HepG2 (cell line): ENCODE results near the gene ZMYND8. TPM values are rescaled to one million over a fixed set of nuclear protein-coding genes. Genes with fewer than 3 reads are reported as not detected.

Experiments used
- BRD4 ChIP-seq: sonication (generic); formaldehyde crosslinking; IDR thresholded peaks from 2 replicates; pipeline ENCODE4 v1.4.0; 2020; ENCODE audit warnings: missing genetic modification reagents
- GTF2F1 ChIP-seq: fragments of 150-350 bp; IDR thresholded peaks from 2 replicates; pipeline ENCODE4 v1.6.1; 2014; ENCODE audit warnings: low read length
- HMGA1 ChIP-seq: sonication (generic); formaldehyde crosslinking; conservative IDR thresholded peaks from 2 replicates; pipeline ENCODE4 v1.4.0; 2020; ENCODE audit warnings: missing genetic modification reagents
- MAFG ChIP-seq: sonication (generic); formaldehyde crosslinking; IDR thresholded peaks from 2 replicates; pipeline ENCODE4 v1.5.1; 2020; ENCODE audit warnings: mild to moderate bottlenecking, missing genetic modification reagents
- MLX ChIP-seq: IDR thresholded peaks from 2 replicates; pipeline ENCODE4 v1.6.1; 2016
- RNF219 ChIP-seq: sonication (generic); formaldehyde crosslinking; IDR thresholded peaks from 2 replicates; pipeline ENCODE4 v1.5.0; 2020; ENCODE audit warnings: mild to moderate bottlenecking, missing genetic modification reagents
- TFAP4 ChIP-seq: sonication (generic); IDR thresholded peaks from 2 replicates; pipeline ENCODE4 v1.6.1; 2016; ENCODE audit warnings: low read depth, borderline replicate concordance
- TIGD3 ChIP-seq: sonication (generic); formaldehyde crosslinking; IDR thresholded peaks from 2 replicates; pipeline ENCODE4 v1.5.1; 2020; ENCODE audit warnings: mild to moderate bottlenecking, missing genetic modification reagents, borderline replicate concordance
- ZBTB2 ChIP-seq: sonication (generic); formaldehyde crosslinking; IDR thresholded peaks from 2 replicates; pipeline ENCODE4 v1.8.0; 2022; ENCODE audit warnings: low read depth, missing genetic modification reagents
- ZBTB38 ChIP-seq: sonication (generic); formaldehyde crosslinking; IDR thresholded peaks from 2 replicates; pipeline ENCODE4 v1.5.1; 2020; ENCODE audit warnings: mild to moderate bottlenecking, missing genetic modification reagents
- ZBTB7A ChIP-seq: sonication (generic); formaldehyde crosslinking; IDR thresholded peaks from 2 replicates; pipeline ENCODE4 v1.8.0; 2022; ENCODE audit warnings: mild to moderate bottlenecking, missing genetic modification reagents
- ZFP36 ChIP-seq: fragments of 150-350 bp; IDR thresholded peaks from 2 replicates; pipeline ENCODE4 v1.6.1; 2018; ENCODE audit warnings: borderline replicate concordance, low read length, low read depth; ENCODE audit not compliant: partially characterized antibody
- ZNF17 ChIP-seq: sonication (generic); formaldehyde crosslinking; IDR thresholded peaks from 2 replicates; pipeline ENCODE4 v1.5.0; 2020; ENCODE audit warnings: mild to moderate bottlenecking, missing genetic modification reagents
- ZNF484 ChIP-seq: sonication (generic); formaldehyde crosslinking; IDR thresholded peaks from 2 replicates; pipeline ENCODE4 v1.5.1; 2020; ENCODE audit warnings: mild to moderate bottlenecking, low read depth, missing genetic modification reagents, borderline replicate concordance
- ZNF563 ChIP-seq: sonication (generic); formaldehyde crosslinking; IDR thresholded peaks from 2 replicates; pipeline ENCODE4 v1.8.0; 2022; ENCODE audit warnings: mild to moderate bottlenecking, moderate library complexity, missing genetic modification reagents
- ZNF660 ChIP-seq: sonication (generic); formaldehyde crosslinking; IDR thresholded peaks from 2 replicates; pipeline ENCODE4 v1.5.1; 2020; ENCODE audit warnings: mild to moderate bottlenecking, low read depth, missing genetic modification reagents, borderline replicate concordance
- ZNF747 ChIP-seq: sonication (generic); formaldehyde crosslinking; IDR thresholded peaks from 2 replicates; pipeline ENCODE4 v1.8.1; 2023; ENCODE audit warnings: missing genetic modification reagents, mild to moderate bottlenecking, borderline replicate concordance
- ZNF775 ChIP-seq: sonication (generic); formaldehyde crosslinking; IDR thresholded peaks from 2 replicates; pipeline ENCODE4 v1.4.0; 2020; ENCODE audit warnings: missing genetic modification reagents, mild to moderate bottlenecking, moderate library complexity, borderline replicate concordance
- polyA plus RNA-seq, 8 experiments: library from polyadenylated mRNA; depleted of rRNA in 3 of 8; stranded (reverse) in 7 of 8; unstranded in 1 of 8; fragments of >200 nt; fragmentation: Illumina TruSeq in 4 of 8; extraction: Trizol in 4 of 8; gene quantifications; 2 replicates each; pipeline versions ENCODE4 v1.2.1 to v1.2.3, GENCODE V29; 2011 to 2016; ENCODE audit warnings: low read depth in 4 of 8, missing spikeins in 1 of 8, mixed read lengths in 1 of 8; ENCODE audit not compliant: insufficient read depth in 1 of 8
- total RNA-seq, 5 experiments: library from RNA; depleted of rRNA; stranded (reverse); fragments of >200 nt; fragmentation: Illumina TruSeq; extraction: Trizol; gene quantifications; 2 replicates each; pipeline ENCODE4 v1.2.3, GENCODE V29; 2016; ENCODE audit warnings: low read depth in 1 of 5
- TF ChIP-seq, protein P1 (sequence below): sonication (generic); formaldehyde crosslinking; IDR thresholded peaks from 2 replicates; pipeline ENCODE4 v1.8.0; 2022; ENCODE audit warnings: mild to moderate bottlenecking, missing genetic modification reagents, moderate library complexity
- TF ChIP-seq, protein P2 (sequence below): sonication (generic); formaldehyde crosslinking; IDR thresholded peaks from 2 replicates; pipeline ENCODE4 v1.5.1; 2020; ENCODE audit warnings: mild to moderate bottlenecking, missing genetic modification reagents, moderate library complexity

The ZMYND8 gene
- total and polyA plus RNA-seq, 2 of the 13 experiments (the other 11 are each of a cell fraction or from before 2014, with no cell fraction given), result 53.9 to 84.7 TPM

DNA sequence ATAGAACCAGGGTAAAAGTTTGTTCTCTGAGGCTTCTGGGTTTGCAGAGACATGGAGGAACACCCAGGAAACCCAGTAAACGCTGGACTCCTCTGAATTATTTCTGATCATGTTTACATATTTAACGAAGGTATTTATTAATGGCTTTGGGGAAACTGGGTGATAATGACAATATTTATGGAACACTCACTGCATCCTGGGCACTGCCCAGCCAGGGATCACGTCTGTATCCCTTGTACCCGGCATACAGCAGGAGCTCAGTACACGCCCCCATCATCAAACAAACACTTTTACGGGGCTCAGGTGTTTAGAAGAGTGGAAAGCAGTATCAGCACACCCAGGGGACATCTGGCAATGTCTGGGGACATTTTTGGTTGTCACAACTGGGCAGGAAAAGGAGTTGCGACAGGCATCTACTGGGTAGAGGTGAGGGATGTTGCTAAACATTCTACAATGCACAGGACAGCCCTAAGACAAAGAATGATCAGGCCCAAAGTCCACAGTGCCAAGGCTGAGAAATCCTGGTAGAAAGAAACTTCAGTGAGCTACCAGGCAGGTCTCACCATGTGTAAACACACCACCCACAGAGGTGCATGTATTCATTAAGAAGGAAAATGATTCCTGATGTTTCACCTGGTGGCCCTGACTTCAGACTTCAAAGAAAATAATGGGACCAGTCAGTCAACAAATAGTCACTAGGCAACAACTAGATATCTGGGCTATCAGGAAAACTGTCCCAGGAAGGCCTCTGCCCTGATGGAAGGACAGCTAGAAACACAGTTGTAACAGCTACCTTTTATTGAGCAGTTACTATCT lies 35.3 kb downstream of the ZMYND8 start (continued):
- TF ChIP-seq ZNF563 (no peak), HMGA1 (CRISPR knock-in tag) (no peak), ZNF17 (CRISPR knock-in tag) (no peak), GTF2F1 (no peak), ZNF660 (CRISPR knock-in tag) (no peak), ZNF775 (CRISPR knock-in tag) (no peak), RNF219 (no peak), BRD4 (CRISPR knock-in tag) (no peak), MLX (CRISPR knock-in tag) (no peak), ZBTB38 (CRISPR knock-in tag) (no peak), ZNF484 (no peak), ZBTB7A (peak; percentile 75; the same call in 1 of the 2 replicates), ZNF747 (CRISPR knock-in tag) (no peak), ZFP36 (no peak), TIGD3 (no peak), ZBTB2 (CRISPR knock-in tag) (no peak), TFAP4 (peak; percentile 78; the same call in 1 of the 2 replicates), MAFG (CRISPR knock-in tag) (no peak)
- TF ChIP-seq, protein P1, sequence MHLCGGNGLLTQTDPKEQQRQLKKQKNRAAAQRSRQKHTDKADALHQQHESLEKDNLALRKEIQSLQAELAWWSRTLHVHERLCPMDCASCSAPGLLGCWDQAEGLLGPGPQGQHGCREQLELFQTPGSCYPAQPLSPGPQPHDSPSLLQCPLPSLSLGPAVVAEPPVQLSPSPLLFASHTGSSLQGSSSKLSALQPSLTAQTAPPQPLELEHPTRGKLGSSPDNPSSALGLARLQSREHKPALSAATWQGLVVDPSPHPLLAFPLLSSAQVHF (CRISPR knock-in tag), result no peak
- TF ChIP-seq, protein P2, sequence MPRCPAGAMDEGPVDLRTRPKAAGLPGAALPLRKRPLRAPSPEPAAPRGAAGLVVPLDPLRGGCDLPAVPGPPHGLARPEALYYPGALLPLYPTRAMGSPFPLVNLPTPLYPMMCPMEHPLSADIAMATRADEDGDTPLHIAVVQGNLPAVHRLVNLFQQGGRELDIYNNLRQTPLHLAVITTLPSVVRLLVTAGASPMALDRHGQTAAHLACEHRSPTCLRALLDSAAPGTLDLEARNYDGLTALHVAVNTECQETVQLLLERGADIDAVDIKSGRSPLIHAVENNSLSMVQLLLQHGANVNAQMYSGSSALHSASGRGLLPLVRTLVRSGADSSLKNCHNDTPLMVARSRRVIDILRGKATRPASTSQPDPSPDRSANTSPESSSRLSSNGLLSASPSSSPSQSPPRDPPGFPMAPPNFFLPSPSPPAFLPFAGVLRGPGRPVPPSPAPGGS, result no peak; the same call in 1 of the 2 replicates
